DMS79 (cell line): ENCODE data around the gene MALL.
"Not testable (repeated sequence)": the region's sequence is repeated elsewhere in the genome, so short reads cannot be mapped to it uniquely, and the experiment has no call there.

Experiments used
- DNase-seq: peaks from one replicate; lab custom pipeline; 2025; lab: John Stamatoyannopoulos, UW

The MALL gene

GRCh38 chr2:110115291-110116032 lies at the start of gene MALL:
MALL (minus strand) TSS chr2:110115822; CDS start chr2:110115792, 30 bp downstream.
- DNase-seq: peak; percentile 22

GRCh38 chr2:110157153-110157793 lies 41.7 kb upstream of the MALL start:
- no peak for DNase-seq

GRCh38 chr2:110154828-110155227 lies 39.2 kb upstream of the MALL start:
- not testable (repeated sequence) for DNase-seq

GRCh38 chr2:110154188-110154587 lies 38.6 kb upstream of the MALL start:
- DNase-seq: not testable (repeated sequence)

- no peak for DNase-seq
Observed at GRCh38 chr2:110153416-110153815, 37.8 kb upstream of the MALL start.

- DNase-seq: no peak
Observed at GRCh38 chr2:110152943-110153342, 37.3 kb upstream of the MALL start.

GRCh38 chr2:110149330-110150220 lies 34.0 kb upstream of the MALL start:
- DNase-seq: no peak

GRCh38 chr2:110146945-110147332 lies 31.3 kb upstream of the MALL start:
- no peak for DNase-seq

- no peak for DNase-seq
Observed at GRCh38 chr2:110146183-110146944, 30.7 kb upstream of the MALL start.

- DNase-seq: no peak
Observed at GRCh38 chr2:110143982-110144381, 28.4 kb upstream of the MALL start.

- no peak for DNase-seq
Observed at GRCh38 chr2:110140401-110140800, 24.8 kb upstream of the MALL start.

GRCh38 chr2:110134025-110134424 lies 18.4 kb upstream of the MALL start:
- DNase-seq: no peak

GRCh38 chr2:110131166-110131565 lies 15.5 kb upstream of the MALL start:
- DNase-seq: no peak

- DNase-seq: no peak
Observed at GRCh38 chr2:110130757-110131156, 15.1 kb upstream of the MALL start.

- DNase-seq: peak; percentile 60
Observed at GRCh38 chr2:110126906-110127305, 11.3 kb upstream of the MALL start.

- DNase-seq: peak; percentile 76
Observed at GRCh38 chr2:110126086-110126773, 10.6 kb upstream of the MALL start.

- no peak for DNase-seq
Observed at GRCh38 chr2:110124939-110125691, 9.5 kb upstream of the MALL start.

GRCh38 chr2:110124038-110124825 lies 8.6 kb upstream of the MALL start:
- peak; percentile 61 for DNase-seq

GRCh38 chr2:110121592-110121991 lies 6.0 kb upstream of the MALL start:
- DNase-seq: no peak

GRCh38 chr2:110121052-110121334 lies 5.4 kb upstream of the MALL start:
- no peak for DNase-seq
